8988T (cell line): ENCODE results near the gene SHROOM4.

ENCODE experiments used
- DNase-seq: peaks from one replicate; pipeline ENCODE4 v3.0.0; 2011

Gene SHROOM4

GRCh38 chrX:50813843-50814661 lies at the start of gene SHROOM4:
Gene SHROOM4 (minus strand): TSS chrX:50814194. CDS start chrX:50814018, 176 bp downstream.
- DNase-seq: no peak

- DNase-seq: no peak
Observed at GRCh38 chrX:50863471-50863870, 49.5 kb upstream of the SHROOM4 start.

- DNase-seq: no peak
Observed at GRCh38 chrX:50860518-50860917, 46.5 kb upstream of the SHROOM4 start.

GRCh38 chrX:50858548-50858947 lies 44.6 kb upstream of the SHROOM4 start:
- DNase-seq: no peak

- no peak for DNase-seq
Observed at GRCh38 chrX:50853399-50853798, 39.4 kb upstream of the SHROOM4 start.

GRCh38 chrX:50852524-50852923 lies 38.5 kb upstream of the SHROOM4 start:
- no peak for DNase-seq

GRCh38 chrX:50842221-50842620 lies 28.2 kb upstream of the SHROOM4 start:
- no peak for DNase-seq

GRCh38 chrX:50839730-50840129 lies 25.7 kb upstream of the SHROOM4 start:
- DNase-seq: no peak

- DNase-seq: no peak
Observed at GRCh38 chrX:50838820-50839600, 25.0 kb upstream of the SHROOM4 start.

- no peak for DNase-seq
Observed at GRCh38 chrX:50827996-50828395, 14.0 kb upstream of the SHROOM4 start.

- no peak for DNase-seq
Observed at GRCh38 chrX:50825825-50826224, 11.8 kb upstream of the SHROOM4 start.

- no peak for DNase-seq
Observed at GRCh38 chrX:50818986-50819385, 5.0 kb upstream of the SHROOM4 start.

- DNase-seq: no peak
Observed at GRCh38 chrX:50815120-50815519, 1.1 kb upstream of the SHROOM4 start.

GRCh38 chrX:50814701-50815100 lies 707 bp upstream of the SHROOM4 start:
- DNase-seq: no peak

- DNase-seq: no peak
Observed at GRCh38 chrX:50812995-50813842, 775 bp downstream of the SHROOM4 start.

GRCh38 chrX:50805276-50805675 lies 8.7 kb downstream of the SHROOM4 start:
- DNase-seq: no peak

- DNase-seq: no peak
Observed at GRCh38 chrX:50801135-50801534, 12.9 kb downstream of the SHROOM4 start.

- DNase-seq: no peak
Observed at GRCh38 chrX:50799531-50799961, 14.4 kb downstream of the SHROOM4 start.

GRCh38 chrX:50798783-50799182 lies 15.2 kb downstream of the SHROOM4 start:
- no peak for DNase-seq

GRCh38 chrX:50787099-50787498 lies 26.9 kb downstream of the SHROOM4 start:
- DNase-seq: no peak

- no peak for DNase-seq
Observed at GRCh38 chrX:50780144-50780543, 33.9 kb downstream of the SHROOM4 start.

GRCh38 chrX:50779694-50780093 lies 34.3 kb downstream of the SHROOM4 start:
- DNase-seq: no peak

- no peak for DNase-seq
Observed at GRCh38 chrX:50778272-50778671, 35.7 kb downstream of the SHROOM4 start.
